ENCODE measurements around the gene LRRC37A2. TPM values are rescaled to one million over a fixed set of nuclear protein-coding genes. Genes with fewer than 3 reads are reported as not detected.
"Not testable (repeated sequence)": the region's sequence is repeated elsewhere in the genome, so short reads cannot be mapped to it uniquely, and the experiment has no call there.

The LRRC37A2 gene
- total RNA-seq, 1 donor = 8.6 TPM

GRCh38 chr17:46590157-46591146, 78.2 kb downstream of the LRRC37A2 start, which contains the start of gene NSF:
Gene NSF (plus strand): TSS chr17:46590669. CDS start chr17:46590776, 107 bp downstream.
- not testable (repeated sequence) for DNase-seq (ENCODE audit: low read depth)

DNA sequence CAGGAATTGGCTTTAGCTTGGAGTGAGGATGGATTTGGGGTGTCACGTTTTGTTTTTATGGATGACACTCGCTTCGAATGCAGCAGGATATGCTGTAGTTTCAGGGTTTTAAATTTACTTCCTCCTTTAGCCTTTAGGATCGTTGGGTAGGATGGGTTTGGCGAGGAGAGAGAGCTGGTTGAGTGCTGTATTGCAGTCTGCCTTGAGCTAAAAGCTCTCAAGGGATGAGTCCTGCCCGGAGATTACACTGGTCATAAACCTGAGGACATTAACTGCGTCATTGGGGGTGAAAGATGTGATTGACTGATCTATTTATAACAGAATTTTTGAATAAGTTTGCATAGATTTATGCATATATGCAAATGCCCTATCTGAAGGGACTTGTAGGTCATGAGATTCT, 79.1 kb downstream of the LRRC37A2 start:
- DNase-seq (ENCODE audit: low read depth); H3K4me3 ChIP-seq (ENCODE audit: low read depth, low read length): not testable (repeated sequence)

More at GRCh38 chr17:46590157-46591146, 78.2 kb downstream of the LRRC37A2 start, which contains the start of gene NSF:
- not testable (repeated sequence) for H3K4me3 ChIP-seq (ENCODE audit: low read depth, low read length)

GRCh38 chr17:46598344-46598931, 86.2 kb downstream of the LRRC37A2 start:
- not testable (repeated sequence) for H3K4me3 ChIP-seq (ENCODE audit: low read depth, low read length); DNase-seq (ENCODE audit: low read depth)

DNA sequence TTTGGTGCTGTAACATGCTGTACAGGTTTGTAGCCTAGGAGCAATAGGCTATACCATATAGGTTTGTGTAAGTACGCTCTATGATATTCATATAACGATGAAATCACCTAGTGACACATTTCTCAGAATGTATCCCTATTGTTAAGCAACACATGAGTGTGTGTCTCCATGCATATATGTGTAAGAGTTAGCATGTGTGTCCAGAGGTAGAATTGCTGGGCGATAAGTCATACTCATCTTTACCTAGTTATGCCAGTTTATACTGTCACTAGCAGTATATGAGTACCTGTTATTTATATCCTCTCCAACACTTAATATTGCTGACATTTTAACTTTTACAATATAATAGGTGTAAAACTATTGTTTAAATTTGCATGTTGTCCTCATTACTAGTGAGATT, 88.5 kb downstream of the LRRC37A2 start:
- not testable (repeated sequence) for DNase-seq (ENCODE audit: low read depth)

GRCh38 chr17:46603125-46603524, 90.9 kb downstream of the LRRC37A2 start:
- H3K4me3 ChIP-seq (ENCODE audit: low read depth, low read length); DNase-seq (ENCODE audit: low read depth): not testable (repeated sequence)

More for the DNA sequence above, 88.5 kb downstream of the LRRC37A2 start:
- not testable (repeated sequence) for H3K4me3 ChIP-seq (ENCODE audit: low read depth, low read length)

Small RNAs within 50 kb of the gene (small RNA-seq; reads per million reads assigned to genes)
- gene RN7SL199P = not detected

Other genes starting within 250 kb of the LRRC37A2 start
- 1.4 and 2.3 TPM in 2 replicates for gene LRRC37A, start 217.3 kb upstream of the LRRC37A2 start, total RNA-seq (ENCODE audit: low replicate concordance)
- 7.4 and 11.6 TPM in 2 replicates for gene ARL17B, start 150.7 kb upstream of the LRRC37A2 start, total RNA-seq (ENCODE audit: low replicate concordance)
- 9.9 and 10.7 TPM in 2 replicates for gene ARL17A, start 67.2 kb downstream of the LRRC37A2 start, total RNA-seq (ENCODE audit: low replicate concordance)
- gene NSF, start 78.2 kb downstream of the LRRC37A2 start, total RNA-seq (ENCODE audit: low replicate concordance) = 42.4 and 59.7 TPM in 2 replicates

Data from fibroblast of the aortic adventitia (primary cell).